PC-9 (cell line): ENCODE results near the gene PRDM2.

Experiments
- CTCF ChIP-seq: fragments of 200-600 bp; sonication (generic); conservative IDR thresholded peaks from 2 replicates; pipeline ENCODE4 v1.6.1; 2017; ENCODE audit warnings: mixed run types, antibody characterized with exemption, mild to moderate bottlenecking, moderate library complexity
- EZH2 ChIP-seq: fragments of 200-600 bp; sonication (generic); IDR thresholded peaks from 2 replicates; pipeline ENCODE4 v1.8.0; 2017; ENCODE audit warnings: antibody characterized with exemption, low read depth

GRCh38 chr1:13814131-13814530, 114.1 kb downstream of the PRDM2 start:
- TF ChIP-seq CTCF: no peak
- no peak for TF ChIP-seq EZH2
